GM23338 (cell line): ENCODE measurements around the gene TPK1.

Experiments
- CREB1 ChIP-seq: fragments of 250-450 bp; sonication (Bioruptor Pico); IDR thresholded peaks from 2 replicates; pipeline ENCODE4 v1.5.0; 2020; ENCODE audit warnings: low read depth, mild to moderate bottlenecking, moderate library complexity
- EZH2 ChIP-seq: fragments of 200-600 bp; sonication (generic); IDR thresholded peaks from one replicate; pipeline ENCODE4 v1.8.0; 2017; ENCODE audit warnings: antibody characterized with exemption, mild to moderate bottlenecking, low read depth; ENCODE audit not compliant: unreplicated experiment
- EZH2phosphoT487 ChIP-seq: fragments of 200-600 bp; sonication (generic); IDR thresholded peaks from one replicate; pipeline ENCODE4 v1.8.1; 2018; ENCODE audit warnings: antibody characterized with exemption; ENCODE audit not compliant: unreplicated experiment
- JUNB ChIP-seq: IDR thresholded peaks from one replicate; pipeline ENCODE4 v1.6.1; 2016; ENCODE audit warnings: antibody characterized with exemption; ENCODE audit not compliant: unreplicated experiment
- TF ChIP-seq, protein P1 (sequence below), 2 experiments: fragments of 200-600 bp in 1 of 2; sonication (generic) in 1 of 2; conservative IDR thresholded peaks; 2 replicates each; pipeline versions ENCODE4 v1.5.1 to v1.6.1; 2016 to 2017; ENCODE audit warnings: antibody characterized with exemption in 2 of 2, low read depth in 2 of 2, mild to moderate bottlenecking in 2 of 2, moderate library complexity in 1 of 2
- TF ChIP-seq, protein P2 (sequence below): IDR thresholded peaks from one replicate; pipeline ENCODE4 v1.6.1; 2018; ENCODE audit warnings: antibody characterized with exemption; ENCODE audit not compliant: unreplicated experiment
- TF ChIP-seq, protein P3 (sequence below): IDR thresholded peaks from 2 replicates; pipeline ENCODE4 v1.6.1; 2016; ENCODE audit warnings: antibody characterized with exemption

DNA sequence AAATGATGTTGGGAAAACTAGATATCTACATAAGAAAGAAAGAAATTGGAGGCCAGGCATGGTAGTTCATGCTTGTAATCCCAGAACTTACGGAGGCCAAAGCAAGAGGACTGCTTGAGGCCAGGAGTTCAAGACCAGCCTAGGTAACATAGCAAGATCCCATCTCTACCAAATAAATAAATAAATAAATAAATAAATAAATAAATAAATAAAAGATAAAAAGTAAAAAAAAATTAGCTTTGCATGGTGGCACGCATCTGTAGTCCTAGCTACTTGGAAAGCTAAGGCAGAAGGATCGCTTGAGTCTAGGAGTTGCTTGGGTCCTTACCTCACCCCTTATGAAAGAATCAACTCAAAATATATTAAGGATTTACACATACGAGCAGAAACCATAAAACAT, 238.9 kb downstream of the TPK1 start:
- no peak for TF ChIP-seq EZH2
- TF ChIP-seq, protein P1, sequence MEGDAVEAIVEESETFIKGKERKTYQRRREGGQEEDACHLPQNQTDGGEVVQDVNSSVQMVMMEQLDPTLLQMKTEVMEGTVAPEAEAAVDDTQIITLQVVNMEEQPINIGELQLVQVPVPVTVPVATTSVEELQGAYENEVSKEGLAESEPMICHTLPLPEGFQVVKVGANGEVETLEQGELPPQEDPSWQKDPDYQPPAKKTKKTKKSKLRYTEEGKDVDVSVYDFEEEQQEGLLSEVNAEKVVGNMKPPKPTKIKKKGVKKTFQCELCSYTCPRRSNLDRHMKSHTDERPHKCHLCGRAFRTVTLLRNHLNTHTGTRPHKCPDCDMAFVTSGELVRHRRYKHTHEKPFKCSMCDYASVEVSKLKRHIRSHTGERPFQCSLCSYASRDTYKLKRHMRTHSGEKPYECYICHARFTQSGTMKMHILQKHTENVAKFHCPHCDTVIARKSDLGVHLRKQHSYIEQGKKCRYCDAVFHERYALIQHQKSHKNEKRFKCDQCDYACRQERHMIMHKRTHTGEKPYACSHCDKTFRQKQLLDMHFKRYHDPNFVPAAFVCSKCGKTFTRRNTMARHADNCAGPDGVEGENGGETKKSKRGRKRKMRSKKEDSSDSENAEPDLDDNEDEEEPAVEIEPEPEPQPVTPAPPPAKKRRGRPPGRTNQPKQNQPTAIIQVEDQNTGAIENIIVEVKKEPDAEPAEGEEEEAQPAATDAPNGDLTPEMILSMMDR (conservative IDR thresholded peaks at IDR 0.05; ENCODE audit: low read depth in 2 of 2): no peak
- TF ChIP-seq, protein P2, sequence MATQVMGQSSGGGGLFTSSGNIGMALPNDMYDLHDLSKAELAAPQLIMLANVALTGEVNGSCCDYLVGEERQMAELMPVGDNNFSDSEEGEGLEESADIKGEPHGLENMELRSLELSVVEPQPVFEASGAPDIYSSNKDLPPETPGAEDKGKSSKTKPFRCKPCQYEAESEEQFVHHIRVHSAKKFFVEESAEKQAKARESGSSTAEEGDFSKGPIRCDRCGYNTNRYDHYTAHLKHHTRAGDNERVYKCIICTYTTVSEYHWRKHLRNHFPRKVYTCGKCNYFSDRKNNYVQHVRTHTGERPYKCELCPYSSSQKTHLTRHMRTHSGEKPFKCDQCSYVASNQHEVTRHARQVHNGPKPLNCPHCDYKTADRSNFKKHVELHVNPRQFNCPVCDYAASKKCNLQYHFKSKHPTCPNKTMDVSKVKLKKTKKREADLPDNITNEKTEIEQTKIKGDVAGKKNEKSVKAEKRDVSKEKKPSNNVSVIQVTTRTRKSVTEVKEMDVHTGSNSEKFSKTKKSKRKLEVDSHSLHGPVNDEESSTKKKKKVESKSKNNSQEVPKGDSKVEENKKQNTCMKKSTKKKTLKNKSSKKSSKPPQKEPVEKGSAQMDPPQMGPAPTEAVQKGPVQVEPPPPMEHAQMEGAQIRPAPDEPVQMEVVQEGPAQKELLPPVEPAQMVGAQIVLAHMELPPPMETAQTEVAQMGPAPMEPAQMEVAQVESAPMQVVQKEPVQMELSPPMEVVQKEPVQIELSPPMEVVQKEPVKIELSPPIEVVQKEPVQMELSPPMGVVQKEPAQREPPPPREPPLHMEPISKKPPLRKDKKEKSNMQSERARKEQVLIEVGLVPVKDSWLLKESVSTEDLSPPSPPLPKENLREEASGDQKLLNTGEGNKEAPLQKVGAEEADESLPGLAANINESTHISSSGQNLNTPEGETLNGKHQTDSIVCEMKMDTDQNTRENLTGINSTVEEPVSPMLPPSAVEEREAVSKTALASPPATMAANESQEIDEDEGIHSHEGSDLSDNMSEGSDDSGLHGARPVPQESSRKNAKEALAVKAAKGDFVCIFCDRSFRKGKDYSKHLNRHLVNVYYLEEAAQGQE: no peak
- TF ChIP-seq, protein P3, sequence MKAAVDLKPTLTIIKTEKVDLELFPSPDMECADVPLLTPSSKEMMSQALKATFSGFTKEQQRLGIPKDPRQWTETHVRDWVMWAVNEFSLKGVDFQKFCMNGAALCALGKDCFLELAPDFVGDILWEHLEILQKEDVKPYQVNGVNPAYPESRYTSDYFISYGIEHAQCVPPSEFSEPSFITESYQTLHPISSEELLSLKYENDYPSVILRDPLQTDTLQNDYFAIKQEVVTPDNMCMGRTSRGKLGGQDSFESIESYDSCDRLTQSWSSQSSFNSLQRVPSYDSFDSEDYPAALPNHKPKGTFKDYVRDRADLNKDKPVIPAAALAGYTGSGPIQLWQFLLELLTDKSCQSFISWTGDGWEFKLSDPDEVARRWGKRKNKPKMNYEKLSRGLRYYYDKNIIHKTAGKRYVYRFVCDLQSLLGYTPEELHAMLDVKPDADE: no peak
- no peak for TF ChIP-seq JUNB
- no peak for TF ChIP-seq CREB1 (CRISPR knock-in tag)
- no peak for TF ChIP-seq EZH2phosphoT487
